GM10266 (cell line): ENCODE data around the gene NAV2.

Experiments used
- DNase-seq: peaks from one replicate; pipeline ENCODE4 v3.0.0; 2012; ENCODE audit errors: extremely low spot score
- CTCF ChIP-seq: IDR thresholded peaks from 2 replicates; pipeline ENCODE4 v1.5.1; 2012; ENCODE audit warnings: mild to moderate bottlenecking, low read depth; ENCODE audit not compliant: control insufficient read depth, insufficient read depth; ENCODE audit errors: missing control alignments

NAV2 gene

GRCh38 chr11:19762266-19762665 is 49.6 kb downstream of the NAV2 start:
- DNase-seq = no peak
- TF ChIP-seq CTCF = no peak

- TF ChIP-seq CTCF = no peak
- no peak for DNase-seq
Measured at GRCh38 chr11:19763330-19763729, 50.7 kb downstream of the NAV2 start.

- TF ChIP-seq CTCF = no peak
- DNase-seq = no peak
Measured at GRCh38 chr11:19766206-19766605, 53.6 kb downstream of the NAV2 start.

- no peak for DNase-seq
- TF ChIP-seq CTCF = no peak
Measured at GRCh38 chr11:19766810-19767209, 54.2 kb downstream of the NAV2 start.

GRCh38 chr11:19767627-19768151 is 55.1 kb downstream of the NAV2 start:
- no peak for DNase-seq
- no peak for TF ChIP-seq CTCF

GRCh38 chr11:19768197-19768596 is 55.6 kb downstream of the NAV2 start:
- TF ChIP-seq CTCF = no peak
- DNase-seq = no peak

GRCh38 chr11:19768815-19769214 is 56.2 kb downstream of the NAV2 start:
- no peak for DNase-seq
- TF ChIP-seq CTCF = no peak

- TF ChIP-seq CTCF = no peak
- DNase-seq = no peak
Measured at GRCh38 chr11:19769820-19770219, 57.2 kb downstream of the NAV2 start.
